ENCODE measurements around the gene ANAPC15.

GRCh38 chr11:72157131-72157530, 44.6 kb upstream of the ANAPC15 start:
- TF ChIP-seq MAX (IDR thresholded peaks at IDR 0.05): no peak
- no peak for TF ChIP-seq REST (IDR thresholded peaks at IDR 0.05; ENCODE audit: low read depth)
- no peak for TF ChIP-seq USF1 (IDR thresholded peaks at IDR 0.05)
- TF ChIP-seq RAD21 (IDR thresholded peaks at IDR 0.05; ENCODE audit: low read depth): no peak
